ENCODE data around the gene DZANK1.

DNA sequence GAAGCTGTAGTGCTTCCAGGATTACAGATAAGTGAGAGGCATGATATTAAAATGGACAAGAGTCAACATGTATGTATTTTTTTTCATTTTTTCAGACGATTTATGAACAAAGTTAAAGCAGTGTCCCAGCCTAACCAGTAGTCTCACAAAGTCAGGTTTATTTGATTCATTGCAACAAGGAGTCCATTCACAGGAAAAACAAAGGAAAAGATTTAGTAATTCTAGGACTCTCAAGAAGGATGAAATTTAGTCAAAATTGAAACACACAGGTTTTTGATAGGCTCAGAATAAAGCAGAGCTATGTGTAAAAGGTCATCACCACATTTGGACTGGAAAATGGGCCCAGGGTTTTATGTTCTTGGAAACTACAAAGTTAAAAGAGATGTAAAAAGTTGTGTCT lies 94.5 kb downstream of the DZANK1 start:
- TF ChIP-seq, protein P1, sequence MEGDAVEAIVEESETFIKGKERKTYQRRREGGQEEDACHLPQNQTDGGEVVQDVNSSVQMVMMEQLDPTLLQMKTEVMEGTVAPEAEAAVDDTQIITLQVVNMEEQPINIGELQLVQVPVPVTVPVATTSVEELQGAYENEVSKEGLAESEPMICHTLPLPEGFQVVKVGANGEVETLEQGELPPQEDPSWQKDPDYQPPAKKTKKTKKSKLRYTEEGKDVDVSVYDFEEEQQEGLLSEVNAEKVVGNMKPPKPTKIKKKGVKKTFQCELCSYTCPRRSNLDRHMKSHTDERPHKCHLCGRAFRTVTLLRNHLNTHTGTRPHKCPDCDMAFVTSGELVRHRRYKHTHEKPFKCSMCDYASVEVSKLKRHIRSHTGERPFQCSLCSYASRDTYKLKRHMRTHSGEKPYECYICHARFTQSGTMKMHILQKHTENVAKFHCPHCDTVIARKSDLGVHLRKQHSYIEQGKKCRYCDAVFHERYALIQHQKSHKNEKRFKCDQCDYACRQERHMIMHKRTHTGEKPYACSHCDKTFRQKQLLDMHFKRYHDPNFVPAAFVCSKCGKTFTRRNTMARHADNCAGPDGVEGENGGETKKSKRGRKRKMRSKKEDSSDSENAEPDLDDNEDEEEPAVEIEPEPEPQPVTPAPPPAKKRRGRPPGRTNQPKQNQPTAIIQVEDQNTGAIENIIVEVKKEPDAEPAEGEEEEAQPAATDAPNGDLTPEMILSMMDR (IDR thresholded peaks at IDR 0.05) = no peak
- TF ChIP-seq ZFX (IDR thresholded peaks at IDR 0.05; ENCODE audit: borderline replicate concordance) = no peak
